ENCODE measurements around the gene SP8. TPM values are rescaled to one million over a fixed set of nuclear protein-coding genes. Genes with fewer than 3 reads are reported as not detected.

Gene SP8
- total and polyA plus RNA-seq, 9 of the 15 experiments (the other 6 are each of a cell fraction or from before 2014, with no cell fraction given): 0.04 to 1.2 (median 0.19) TPM

GRCh38 chr7:20786779-20787659, at the start of gene SP8 (continued):
- TF ChIP-seq, protein P1, sequence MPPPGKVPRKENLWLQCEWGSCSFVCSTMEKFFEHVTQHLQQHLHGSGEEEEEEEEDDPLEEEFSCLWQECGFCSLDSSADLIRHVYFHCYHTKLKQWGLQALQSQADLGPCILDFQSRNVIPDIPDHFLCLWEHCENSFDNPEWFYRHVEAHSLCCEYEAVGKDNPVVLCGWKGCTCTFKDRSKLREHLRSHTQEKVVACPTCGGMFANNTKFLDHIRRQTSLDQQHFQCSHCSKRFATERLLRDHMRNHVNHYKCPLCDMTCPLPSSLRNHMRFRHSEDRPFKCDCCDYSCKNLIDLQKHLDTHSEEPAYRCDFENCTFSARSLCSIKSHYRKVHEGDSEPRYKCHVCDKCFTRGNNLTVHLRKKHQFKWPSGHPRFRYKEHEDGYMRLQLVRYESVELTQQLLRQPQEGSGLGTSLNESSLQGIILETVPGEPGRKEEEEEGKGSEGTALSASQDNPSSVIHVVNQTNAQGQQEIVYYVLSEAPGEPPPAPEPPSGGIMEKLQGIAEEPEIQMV (tag; conservative IDR thresholded peaks at IDR 0.05; ENCODE audit: low read depth): no peak
- no peak for TF ChIP-seq ZNF785 (CRISPR knock-in tag; IDR thresholded peaks at IDR 0.05)
- TF ChIP-seq BCL6 (CRISPR knock-in tag; IDR thresholded peaks at IDR 0.05): no peak
- no peak for TF ChIP-seq KLF13 (tag; IDR thresholded peaks at IDR 0.05; ENCODE audit: borderline replicate concordance, low read depth)
- TF ChIP-seq PBX2 (CRISPR knock-in tag; IDR thresholded peaks at IDR 0.05; ENCODE audit: low read depth): no peak
- no peak for TF ChIP-seq PBX2 (tag; conservative IDR thresholded peaks at IDR 0.05; ENCODE audit: low read depth)
- TF ChIP-seq, protein P2, sequence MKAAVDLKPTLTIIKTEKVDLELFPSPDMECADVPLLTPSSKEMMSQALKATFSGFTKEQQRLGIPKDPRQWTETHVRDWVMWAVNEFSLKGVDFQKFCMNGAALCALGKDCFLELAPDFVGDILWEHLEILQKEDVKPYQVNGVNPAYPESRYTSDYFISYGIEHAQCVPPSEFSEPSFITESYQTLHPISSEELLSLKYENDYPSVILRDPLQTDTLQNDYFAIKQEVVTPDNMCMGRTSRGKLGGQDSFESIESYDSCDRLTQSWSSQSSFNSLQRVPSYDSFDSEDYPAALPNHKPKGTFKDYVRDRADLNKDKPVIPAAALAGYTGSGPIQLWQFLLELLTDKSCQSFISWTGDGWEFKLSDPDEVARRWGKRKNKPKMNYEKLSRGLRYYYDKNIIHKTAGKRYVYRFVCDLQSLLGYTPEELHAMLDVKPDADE (conservative IDR thresholded peaks at IDR 0.05; ENCODE audit: control insufficient read depth, low read depth, low read length): no peak
- TF ChIP-seq, protein P3, sequence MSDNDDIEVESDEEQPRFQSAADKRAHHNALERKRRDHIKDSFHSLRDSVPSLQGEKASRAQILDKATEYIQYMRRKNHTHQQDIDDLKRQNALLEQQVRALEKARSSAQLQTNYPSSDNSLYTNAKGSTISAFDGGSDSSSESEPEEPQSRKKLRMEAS (CRISPR knock-in tag; IDR thresholded peaks at IDR 0.05): peak; percentile 31; the same call in 1 of the 2 replicates
- TF ChIP-seq HNRNPUL1 (IDR thresholded peaks at IDR 0.05; ENCODE audit: low read length): no peak
- TF ChIP-seq LARP7 (IDR thresholded peaks at IDR 0.05): peak; percentile 91; the same call in 1 of the 2 replicates
- no peak for TF ChIP-seq FOXA3 (CRISPR knock-in tag; conservative IDR thresholded peaks at IDR 0.05 in 1 of 2, IDR thresholded peaks at IDR 0.05 in 1 of 2)
- no peak for TF ChIP-seq MAFF (IDR thresholded peaks at IDR 0.05; ENCODE audit: low read length)
- TF ChIP-seq SREBF2 (CRISPR knock-in tag; IDR thresholded peaks at IDR 0.05): no peak
- TF ChIP-seq CEBPG (CRISPR knock-in tag; IDR thresholded peaks at IDR 0.05): no peak
- TF ChIP-seq CEBPG (tag; conservative IDR thresholded peaks at IDR 0.05 in 1 of 2, IDR thresholded peaks at IDR 0.05 in 1 of 2): no peak
- peak; percentile 69 for TF ChIP-seq EP400 (IDR thresholded peaks at IDR 0.05)
- peak in 1 of 2 experiments; percentile 73; a peak in 2 of 4 replicates for TF ChIP-seq MAZ (CRISPR knock-in tag; conservative IDR thresholded peaks at IDR 0.05 in 1 of 2, IDR thresholded peaks at IDR 0.05 in 1 of 2)
- TF ChIP-seq ZBTB1 (CRISPR knock-in tag; IDR thresholded peaks at IDR 0.05; ENCODE audit: borderline replicate concordance, low read depth): no peak
- TF ChIP-seq, protein P4, sequence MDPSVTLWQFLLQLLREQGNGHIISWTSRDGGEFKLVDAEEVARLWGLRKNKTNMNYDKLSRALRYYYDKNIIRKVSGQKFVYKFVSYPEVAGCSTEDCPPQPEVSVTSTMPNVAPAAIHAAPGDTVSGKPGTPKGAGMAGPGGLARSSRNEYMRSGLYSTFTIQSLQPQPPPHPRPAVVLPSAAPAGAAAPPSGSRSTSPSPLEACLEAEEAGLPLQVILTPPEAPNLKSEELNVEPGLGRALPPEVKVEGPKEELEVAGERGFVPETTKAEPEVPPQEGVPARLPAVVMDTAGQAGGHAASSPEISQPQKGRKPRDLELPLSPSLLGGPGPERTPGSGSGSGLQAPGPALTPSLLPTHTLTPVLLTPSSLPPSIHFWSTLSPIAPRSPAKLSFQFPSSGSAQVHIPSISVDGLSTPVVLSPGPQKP (CRISPR knock-in tag; IDR thresholded peaks at IDR 0.05): no peak
- no peak for TF ChIP-seq ZNF445 (CRISPR knock-in tag; IDR thresholded peaks at IDR 0.05; ENCODE audit: low read depth)
- no peak for TF ChIP-seq ZNF780A (CRISPR knock-in tag; IDR thresholded peaks at IDR 0.05)
